ENCODE results near the gene UTP25.
"Not testable (repeated sequence)": the region's sequence is repeated elsewhere in the genome, so short reads cannot be mapped to it uniquely, and the experiment has no call there.

Gene UTP25

GRCh38 chr1:209876078-209876800 is 48.5 kb downstream of the UTP25 start:
- DNase-seq: no peak

GRCh38 chr1:209877087-209877764 is 49.5 kb downstream of the UTP25 start:
- no peak for DNase-seq

GRCh38 chr1:209878964-209879363 is 51.2 kb downstream of the UTP25 start:
- no peak for DNase-seq

- DNase-seq: no peak
Observed at GRCh38 chr1:209879539-209879938, 51.8 kb downstream of the UTP25 start.

GRCh38 chr1:209880031-209880430 is 52.3 kb downstream of the UTP25 start:
- no peak for DNase-seq

- DNase-seq: no peak
Observed at GRCh38 chr1:209881619-209882018, 53.8 kb downstream of the UTP25 start.

GRCh38 chr1:209882286-209882685 is 54.5 kb downstream of the UTP25 start:
- no peak for DNase-seq

- DNase-seq: no peak
Observed at GRCh38 chr1:209882942-209883340, 55.2 kb downstream of the UTP25 start.

- peak in 1 of 2 donors; percentile 18 for DNase-seq
Observed at GRCh38 chr1:209883341-209883971, 55.7 kb downstream of the UTP25 start.

- no peak for DNase-seq
Observed at GRCh38 chr1:209884249-209884648, 56.5 kb downstream of the UTP25 start.

GRCh38 chr1:209884665-209885117 is 56.9 kb downstream of the UTP25 start:
- DNase-seq: peak; percentile 79 to 90

- peak; percentile 12 to 13 for DNase-seq
Observed at GRCh38 chr1:209885403-209886218, 57.8 kb downstream of the UTP25 start.

- no peak for DNase-seq
Observed at GRCh38 chr1:209886219-209886536, 58.4 kb downstream of the UTP25 start.

GRCh38 chr1:209888291-209889076 is 60.7 kb downstream of the UTP25 start:
- not testable (repeated sequence) for DNase-seq

- no peak for DNase-seq
Observed at GRCh38 chr1:209889077-209889418, 61.3 kb downstream of the UTP25 start.

GRCh38 chr1:209890641-209891330 is 63.0 kb downstream of the UTP25 start:
- no peak for DNase-seq

GRCh38 chr1:209893751-209894150 is 66.0 kb downstream of the UTP25 start:
- no peak for DNase-seq

GRCh38 chr1:209895709-209896108 is 67.9 kb downstream of the UTP25 start:
- no peak for DNase-seq

GRCh38 chr1:209896346-209896745 is 68.6 kb downstream of the UTP25 start:
- no peak for DNase-seq

- DNase-seq: not testable (repeated sequence)
Observed at GRCh38 chr1:209898271-209898670, 70.5 kb downstream of the UTP25 start.

- not testable (repeated sequence) for DNase-seq
Observed at GRCh38 chr1:209898851-209899250, 71.1 kb downstream of the UTP25 start.

GRCh38 chr1:209899948-209900347 is 72.2 kb downstream of the UTP25 start:
- peak in 1 of 2 donors; percentile 37 for DNase-seq

Measured in inflammatory macrophage treated with lipopolysaccharide for 1 hour (primary cell).